ENCODE data around the gene GSE1.

GRCh38 chr16:85626191-85626981 lies 13.3 kb downstream of the GSE1 start:
- TF ChIP-seq SUZ12 (IDR thresholded peaks at IDR 0.05): no peak
- no peak for TF ChIP-seq SP1 (IDR thresholded peaks at IDR 0.05)
- no peak for TF ChIP-seq TARDBP (IDR thresholded peaks at IDR 0.05)
